ENCODE measurements around the gene OR3A2.
"Not testable (repeated sequence)": the region's sequence is repeated elsewhere in the genome, so short reads cannot be mapped to it uniquely, and the experiment has no call there.

Gene OR3A2

GRCh38 chr17:3282901-3283300 lies 103.2 kb downstream of the OR3A2 start:
- no peak for DNase-seq

- DNase-seq, result peak; percentile 11 to 22
Observed at GRCh38 chr17:3276126-3276525, 110.0 kb downstream of the OR3A2 start.

GRCh38 chr17:3271072-3271848 lies 114.8 kb downstream of the OR3A2 start:
- DNase-seq, result peak; percentile 56 to 79

- no peak for DNase-seq
Observed at GRCh38 chr17:3260600-3260999, 125.5 kb downstream of the OR3A2 start.

- DNase-seq, result no peak
Observed at GRCh38 chr17:3260163-3260562, 125.9 kb downstream of the OR3A2 start.

GRCh38 chr17:3256575-3256974 lies 129.5 kb downstream of the OR3A2 start:
- no peak for DNase-seq

GRCh38 chr17:3249013-3249412 lies 137.1 kb downstream of the OR3A2 start:
- DNase-seq, result not testable (repeated sequence)

- DNase-seq, result peak; percentile 35 to 40
Observed at GRCh38 chr17:3244841-3245240, 141.3 kb downstream of the OR3A2 start.

GRCh38 chr17:3241044-3241443 lies 145.1 kb downstream of the OR3A2 start:
- DNase-seq, result not testable (repeated sequence)

GRCh38 chr17:3238685-3239084 lies 147.4 kb downstream of the OR3A2 start:
- peak; percentile 53 to 65 for DNase-seq

- not testable (repeated sequence) for DNase-seq
Observed at GRCh38 chr17:3232300-3232699, 153.8 kb downstream of the OR3A2 start.

Data from inflammatory macrophage treated with lipopolysaccharide for 1 hour (primary cell).